Heart left ventricle (tissue), 13 donors: Measurements from ENCODE around the gene KERA.

ENCODE experiments used
- POLR2A ChIP-seq, 2 donors: fragments of 450-650 bp; IDR thresholded peaks; one replicate each; pipeline ENCODE4 v1.6.1; 2017; ENCODE audit warnings: antibody characterized with exemption in 2 of 2, mild to moderate bottlenecking in 2 of 2, moderate library complexity in 2 of 2
- TF ChIP-seq, protein P1 (sequence below), 12 donors: fragments of 200-600 bp; sonication (generic) in 4 of 12; IDR thresholded peaks; one replicate each; pipeline versions ENCODE4 v1.5.0 to v1.8.0; 2018 to 2022; ENCODE audit warnings: antibody characterized with exemption in 12 of 12, mild to moderate bottlenecking in 5 of 12
- donor health status: ischemic (EF 13 %, LVEDD 7.1; RV severe dilation, severe dysfunction).
- donor health status: DM: no; HTN: yes; CAD: no.
- donor health status: DM: no; HTN: no; CAD: no.
- donor health status: ischemic (EF 25% LVEDD 6.9; RV normal size, moderate dysfunction).
- donor health status: ischemic (EF 25% LVEDD 5.7; RV mildly dilated, moderate dysfunction).
- donor health status: ischemic (EF 35%, LVEDD 5.7; RV mildly dilated, moderate dysfunction).
- donor health status: nonischemic (EF 11% LVEDD 7.7; RV severe dilation, severe dysfunction).
- donor health status: DM: yes; HTN: yes; CAD: no.
- donor health status: PGD.
- donor health status: ischemic (EF 29% LVEDD 5.4; RV normal size, mild dysfunction).
- donor health status: nonischemic (EF 23%, LVEDD 6.1; RV moderate dilation, normal function).

DNA sequence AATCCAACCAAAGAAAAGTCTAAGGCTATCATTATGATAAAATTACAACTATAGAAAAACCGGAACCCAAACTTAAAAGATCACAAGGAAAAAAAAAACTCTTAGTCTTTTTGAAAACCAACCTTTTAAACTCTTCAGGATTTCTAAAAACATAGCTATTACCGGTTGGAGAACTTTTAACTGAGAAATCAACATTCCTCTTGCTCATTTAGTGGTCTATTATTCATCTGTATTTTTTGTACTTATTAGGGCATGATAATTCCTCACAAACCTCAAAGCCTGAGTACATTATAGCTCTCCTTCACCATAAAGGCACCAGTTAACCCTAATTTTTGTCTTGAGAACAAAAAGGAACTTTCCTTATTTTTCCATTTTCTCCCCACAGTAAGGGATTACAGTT lies 43.1 kb upstream of the KERA start:
- TF ChIP-seq, protein P1, sequence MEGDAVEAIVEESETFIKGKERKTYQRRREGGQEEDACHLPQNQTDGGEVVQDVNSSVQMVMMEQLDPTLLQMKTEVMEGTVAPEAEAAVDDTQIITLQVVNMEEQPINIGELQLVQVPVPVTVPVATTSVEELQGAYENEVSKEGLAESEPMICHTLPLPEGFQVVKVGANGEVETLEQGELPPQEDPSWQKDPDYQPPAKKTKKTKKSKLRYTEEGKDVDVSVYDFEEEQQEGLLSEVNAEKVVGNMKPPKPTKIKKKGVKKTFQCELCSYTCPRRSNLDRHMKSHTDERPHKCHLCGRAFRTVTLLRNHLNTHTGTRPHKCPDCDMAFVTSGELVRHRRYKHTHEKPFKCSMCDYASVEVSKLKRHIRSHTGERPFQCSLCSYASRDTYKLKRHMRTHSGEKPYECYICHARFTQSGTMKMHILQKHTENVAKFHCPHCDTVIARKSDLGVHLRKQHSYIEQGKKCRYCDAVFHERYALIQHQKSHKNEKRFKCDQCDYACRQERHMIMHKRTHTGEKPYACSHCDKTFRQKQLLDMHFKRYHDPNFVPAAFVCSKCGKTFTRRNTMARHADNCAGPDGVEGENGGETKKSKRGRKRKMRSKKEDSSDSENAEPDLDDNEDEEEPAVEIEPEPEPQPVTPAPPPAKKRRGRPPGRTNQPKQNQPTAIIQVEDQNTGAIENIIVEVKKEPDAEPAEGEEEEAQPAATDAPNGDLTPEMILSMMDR (IDR thresholded peaks at IDR 0.05): no peak
- no peak for TF ChIP-seq POLR2A (IDR thresholded peaks at IDR 0.05)
